CD4-positive, alpha-beta T cell (primary cell): ENCODE results near the gene NPPA. TPM values are rescaled to one million over a fixed set of nuclear protein-coding genes. Genes with fewer than 3 reads are reported as not detected.

Experiments
- ATAC-seq: fragments of 200-7000 bp; cut with Tn5 transposase; one replicate; pipeline ENCODE4 v1.10.0; 2022; ENCODE audit warnings: mild to moderate bottlenecking; ENCODE audit not compliant: poor library complexity
- CTCF ChIA-PET: fragments of 350-600 bp; sonication (Branson Sonifier 250); formaldehyde crosslinking; loops from one replicate; lab custom pipeline; 2021; ENCODE audit warnings: antibody characterized with exemption, inconsistent platforms; lab: Charles Lee
- POLR2A ChIA-PET: fragments of 350-600 bp; sonication (Branson Sonifier 250); formaldehyde crosslinking; loops from one replicate; lab custom pipeline; 2021; ENCODE audit warnings: antibody characterized with exemption, inconsistent platforms; lab: Charles Lee
- DNase-seq, 14 experiments: peaks; one replicate each; pipeline ENCODE4 v3.0.0-alpha.2; 2013 to 2020; ENCODE audit warnings: mixed read lengths in 2 of 14
- H3K27ac ChIP-seq, 2 donors: one replicate each; pipeline versions ENCODE4 v1.5.1 to v1.7.0; 2013; ENCODE audit warnings: low read length in 2 of 2, low read depth in 1 of 2, mild to moderate bottlenecking in 1 of 2
- H3K27me3 ChIP-seq, 2 experiments: 1 replicate in 1 of 2; 2 replicates in 1 of 2; pipeline versions ENCODE4 v1.6.1 to v1.7.0; 2013; ENCODE audit warnings: low read length in 2 of 2, control low read depth in 1 of 2, mild to moderate bottlenecking in 1 of 2, moderate library complexity in 1 of 2; ENCODE audit not compliant: insufficient read depth in 2 of 2, control insufficient read depth in 1 of 2
- H3K36me3 ChIP-seq: one replicate; pipeline ENCODE4 v1.6.1; 2013; ENCODE audit warnings: low read length, control low read depth; ENCODE audit not compliant: insufficient read depth
- H3K4me1 ChIP-seq: one replicate; pipeline ENCODE4 v1.6.1; 2013; ENCODE audit warnings: low read length, control low read depth; ENCODE audit not compliant: insufficient read depth
- H3K4me3 ChIP-seq: one replicate; pipeline ENCODE4 v1.5.1; 2013; ENCODE audit warnings: mild to moderate bottlenecking, low read length, moderate library complexity
- H3K9me3 ChIP-seq, 2 experiments: 1 replicate in 1 of 2; 2 replicates in 1 of 2; pipeline versions ENCODE4 v1.6.1 to v1.7.0; 2013; ENCODE audit warnings: low read length in 2 of 2, mild to moderate bottlenecking in 2 of 2, control low read depth in 1 of 2, moderate library complexity in 1 of 2; ENCODE audit not compliant: control insufficient read depth in 1 of 2, insufficient read depth in 1 of 2
- H3K27ac Mint-ChIP-seq: one replicate; pipeline ENCODE4 v1.8.0; 2020; ENCODE audit warnings: mixed read lengths
- H3K27me3 Mint-ChIP-seq: one replicate; pipeline ENCODE4 v1.8.0; 2021; ENCODE audit warnings: mixed read lengths
- H3K36me3 Mint-ChIP-seq: one replicate; pipeline ENCODE4 v1.8.0; 2021; ENCODE audit warnings: low read depth, mixed read lengths
- H3K4me1 Mint-ChIP-seq: one replicate; pipeline ENCODE4 v1.8.0; 2021; ENCODE audit warnings: low read depth, mixed read lengths
- H3K4me3 Mint-ChIP-seq: one replicate; pipeline ENCODE4 v1.8.0; 2020; ENCODE audit warnings: mild to moderate bottlenecking, mixed read lengths
- H3K9me3 Mint-ChIP-seq: one replicate; pipeline ENCODE4 v1.8.0; 2020; ENCODE audit warnings: mixed read lengths
- CTCF ChIP-seq: fragments of 200-600 bp; IDR thresholded peaks from one replicate; pipeline ENCODE4 v1.8.0; 2022; ENCODE audit warnings: antibody characterized with exemption, mild to moderate bottlenecking
- intact Hi-C, 2 experiments: fragments of 100-400 bp; cut with DNase I in 1 of 2; cut with micrococcal nuclease in 1 of 2; formaldehyde crosslinking; loops; one replicate each; pipeline versions ENCODE4 v1.15.1 to v1.9.0; 2023 to 2025; cut with DNase I, micrococcal nuclease
- total RNA-seq, 174 experiments: library from RNA in 2 of 174; stranded (reverse) in 2 of 174; gene quantifications; one replicate each; pipeline ENCODE4 v1.2.3 and lab custom pipeline; 2021 to 2026

Gene NPPA
- total RNA-seq, 2 experiments from 2014 or later, result not detected

GRCh38 chr1:11823366-11824137, 24.0 kb downstream of the NPPA start:
- H3K27me3 Mint-ChIP-seq, result no peaks in the 10 kb centered on the region
- H3K4me3 Mint-ChIP-seq, result no peak overlapping the region
- peaks cover 70% of the 10 kb centered on the region for H3K36me3 Mint-ChIP-seq
- Histone ChIP-seq H3K4me1 (no peaks in the 10 kb centered on the region), H3K9me3 (no peaks in the 10 kb centered on the region), H3K36me3 (peaks cover 53% of the 10 kb centered on the region), H3K27me3 (no peaks in the 10 kb centered on the region), H3K4me3 (no peak overlapping the region), H3K27ac (no peak overlapping the region)
- POLR2A ChIA-PET, result no interaction called here
- no peak for ATAC-seq
- no peaks in the 10 kb centered on the region for H3K4me1 Mint-ChIP-seq
- H3K27ac Mint-ChIP-seq, result no peak overlapping the region
- TF ChIP-seq CTCF, result no peak
- CTCF ChIA-PET, result no interaction called here
- no peak for DNase-seq
- intact Hi-C loops, result no loop called here
- no peaks in the 10 kb centered on the region for H3K9me3 Mint-ChIP-seq

GRCh38 chr1:11822091-11822490, 25.5 kb downstream of the NPPA start:
- Mint-ChIP-seq H3K4me1 (no peaks in the 10 kb centered on the region), H3K36me3 (peaks cover 72% of the 10 kb centered on the region), H3K27me3 (no peaks in the 10 kb centered on the region), H3K9me3 (no peaks in the 10 kb centered on the region), H3K4me3 (no peak overlapping the region), H3K27ac (no peak overlapping the region)
- no peak for ATAC-seq
- Histone ChIP-seq H3K27ac (no peak overlapping the region), H3K4me1 (no peaks in the 10 kb centered on the region), H3K4me3 (no peak overlapping the region), H3K9me3 (no peaks in the 10 kb centered on the region), H3K27me3 (no peaks in the 10 kb centered on the region), H3K36me3 (peaks cover 48% of the 10 kb centered on the region)
- ChIA-PET CTCF (no interaction called here), POLR2A (interaction anchor here (0.7 kb wide), 1 partner anchor 188 kb away, joined by 3 read pairs; no protein-coding TSS in a partner anchor)
- DNase-seq, result no peak
- intact Hi-C loops, result no loop called here
- TF ChIP-seq CTCF, result no peak

- Histone ChIP-seq H3K4me1 (no peaks in the 10 kb centered on the region), H3K27ac (no peak overlapping the region), H3K36me3 (peaks cover 49% of the 10 kb centered on the region), H3K4me3 (no peak overlapping the region), H3K9me3 (no peaks in the 10 kb centered on the region), H3K27me3 (no peaks in the 10 kb centered on the region)
- H3K27ac Mint-ChIP-seq, result no peak overlapping the region
- peaks cover 71% of the 10 kb centered on the region for H3K36me3 Mint-ChIP-seq
- H3K9me3 Mint-ChIP-seq, result no peaks in the 10 kb centered on the region
- DNase-seq (no peak), ATAC-seq (no peak)
- ChIA-PET POLR2A (no interaction called here), CTCF (no interaction called here)
- intact Hi-C loops, result no loop called here
- no peaks in the 10 kb centered on the region for H3K4me1 Mint-ChIP-seq
- no peaks in the 10 kb centered on the region for H3K27me3 Mint-ChIP-seq
- TF ChIP-seq CTCF, result no peak
- no peak overlapping the region for H3K4me3 Mint-ChIP-seq
These were observed 30.4 kb downstream of the NPPA start for GRCh38 chr1:11817192-11817591.
